DMS 273 (cell line): ENCODE data around the gene KRT86.

Source experiments
- DNase-seq: peaks from one replicate; lab custom pipeline; 2025; ENCODE audit not compliant: unreplicated experiment; lab: John Stamatoyannopoulos, UW

Gene KRT86

GRCh38 chr12:52312086-52312485, 37.6 kb downstream of the KRT86 start:
- DNase-seq = no peak

DNA sequence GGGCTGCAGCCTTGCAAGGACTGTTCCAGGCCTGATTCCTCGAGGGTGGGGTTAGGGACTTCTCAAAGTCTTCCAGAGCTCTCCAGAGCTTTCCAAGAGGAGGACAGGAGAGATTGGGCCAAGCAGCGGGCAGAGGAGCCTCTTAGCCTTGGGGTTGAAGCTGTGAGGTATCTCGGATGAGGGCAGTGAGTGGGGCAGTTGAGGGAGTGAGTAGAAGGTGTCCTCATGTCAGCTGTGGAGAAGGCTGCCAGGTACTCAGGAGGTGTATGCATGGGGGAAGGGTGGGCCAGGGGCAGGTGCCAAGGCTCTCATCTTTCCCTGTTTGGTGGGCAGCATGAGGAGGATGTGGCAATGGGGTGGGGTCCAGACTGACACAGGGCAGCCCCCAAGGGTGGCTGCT, 39.0 kb downstream of the KRT86 start:
- no peak for DNase-seq

GRCh38 chr12:52313926-52314325, 39.5 kb downstream of the KRT86 start:
- no peak for DNase-seq

DNA sequence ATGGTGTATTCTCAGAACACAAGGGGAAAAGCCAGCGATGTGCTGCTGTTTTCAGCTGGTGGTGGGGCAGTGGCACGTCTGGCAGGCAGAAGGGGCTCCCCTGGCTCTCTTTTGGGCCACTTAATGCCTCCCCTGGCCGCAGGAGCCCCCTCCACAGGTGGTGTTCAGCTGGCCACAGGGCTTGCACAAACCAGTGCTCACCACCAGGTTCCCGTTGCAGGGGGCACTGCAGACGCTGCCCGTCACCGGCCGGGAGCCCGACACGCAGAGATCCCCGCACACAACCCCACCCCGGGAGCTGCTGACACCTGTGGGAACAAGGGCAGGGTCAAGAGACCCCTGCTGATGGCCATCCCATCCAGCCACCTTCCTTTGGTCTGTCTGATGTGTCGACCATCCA, 40.1 kb downstream of the KRT86 start:
- no peak for DNase-seq

GRCh38 chr12:52315721-52316120, 41.3 kb downstream of the KRT86 start:
- peak; percentile 40 for DNase-seq

DNA sequence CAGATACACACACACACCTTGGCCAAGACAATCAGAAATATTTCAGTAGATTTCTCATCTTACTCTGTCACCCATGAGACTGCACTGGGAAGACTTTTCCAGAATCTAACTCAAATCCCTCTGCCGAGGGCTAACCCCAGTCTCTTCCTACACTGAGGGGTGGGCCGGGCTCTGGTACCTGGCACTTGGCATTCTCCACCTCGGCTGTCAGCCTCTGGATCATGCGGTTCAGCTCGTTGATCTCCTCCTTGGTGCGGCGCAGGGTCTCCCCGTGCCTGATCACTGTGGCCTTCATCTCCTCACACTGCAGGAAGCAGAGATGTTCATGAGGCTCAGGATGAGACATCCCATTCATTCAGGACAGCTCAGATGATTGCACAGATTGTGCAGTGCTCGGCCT, 41.8 kb downstream of the KRT86 start:
- DNase-seq = no peak

- no peak for DNase-seq
Observed at GRCh38 chr12:52316701-52317100, 42.3 kb downstream of the KRT86 start.

GRCh38 chr12:52317468-52318052, 43.1 kb downstream of the KRT86 start:
- DNase-seq = no peak

DNA sequence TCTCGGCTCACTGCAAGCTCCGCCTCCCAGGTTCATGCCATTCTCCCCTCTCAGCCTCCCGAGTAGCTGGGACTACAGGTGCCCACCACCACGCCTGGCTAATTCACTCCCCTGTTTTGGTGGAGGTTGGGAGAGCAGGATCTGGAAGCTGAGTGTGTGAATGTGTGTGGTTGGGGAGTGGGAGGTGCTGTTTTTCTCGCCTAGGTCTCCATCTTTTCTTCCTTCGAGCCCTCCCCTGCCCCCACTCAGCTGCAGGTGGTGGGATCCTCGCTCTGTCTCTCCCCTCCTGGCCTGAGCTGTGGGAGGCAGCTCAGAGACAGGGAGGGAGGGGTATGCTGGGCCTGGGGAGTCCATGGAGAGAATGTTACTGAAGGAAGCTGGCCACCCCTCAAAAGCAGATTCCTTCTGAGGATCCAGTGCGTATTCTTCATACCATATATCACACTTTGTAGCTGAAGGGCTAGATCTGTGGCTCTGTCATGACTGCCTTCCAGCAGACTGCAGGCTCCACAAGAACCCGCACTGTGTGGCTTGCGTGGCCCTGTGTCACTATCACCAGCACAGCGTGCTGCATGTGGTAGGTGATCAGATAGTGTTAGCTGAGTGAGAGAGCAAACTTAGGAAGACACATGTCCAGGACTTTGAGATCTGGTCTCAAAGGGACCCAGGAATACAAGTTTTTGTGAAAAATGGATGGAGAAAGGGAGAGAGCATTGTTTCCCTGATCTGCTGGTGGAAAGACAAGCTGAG, 44.0 kb downstream of the KRT86 start:
- DNase-seq = no peak

DNA sequence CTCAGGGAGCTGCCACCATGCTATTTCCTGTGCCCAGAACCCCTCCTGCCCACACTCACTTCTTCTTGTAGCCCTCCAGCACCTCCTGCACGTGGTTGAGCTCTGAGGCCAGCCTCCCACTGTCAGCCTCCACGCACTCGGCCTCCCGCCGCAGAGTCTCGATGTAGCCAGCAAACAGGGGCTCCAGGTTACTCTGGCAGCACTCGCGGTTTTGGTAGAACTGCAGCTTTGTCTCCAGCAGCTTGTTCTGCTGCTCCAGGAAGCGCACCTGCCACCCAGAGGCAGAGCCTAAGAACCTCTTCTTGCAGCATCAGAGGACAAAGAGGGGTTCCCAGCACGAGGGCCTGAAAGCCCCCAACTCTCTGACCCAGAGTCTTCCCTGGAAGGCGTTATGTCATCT, 44.7 kb downstream of the KRT86 start:
- DNase-seq = no peak

DNA sequence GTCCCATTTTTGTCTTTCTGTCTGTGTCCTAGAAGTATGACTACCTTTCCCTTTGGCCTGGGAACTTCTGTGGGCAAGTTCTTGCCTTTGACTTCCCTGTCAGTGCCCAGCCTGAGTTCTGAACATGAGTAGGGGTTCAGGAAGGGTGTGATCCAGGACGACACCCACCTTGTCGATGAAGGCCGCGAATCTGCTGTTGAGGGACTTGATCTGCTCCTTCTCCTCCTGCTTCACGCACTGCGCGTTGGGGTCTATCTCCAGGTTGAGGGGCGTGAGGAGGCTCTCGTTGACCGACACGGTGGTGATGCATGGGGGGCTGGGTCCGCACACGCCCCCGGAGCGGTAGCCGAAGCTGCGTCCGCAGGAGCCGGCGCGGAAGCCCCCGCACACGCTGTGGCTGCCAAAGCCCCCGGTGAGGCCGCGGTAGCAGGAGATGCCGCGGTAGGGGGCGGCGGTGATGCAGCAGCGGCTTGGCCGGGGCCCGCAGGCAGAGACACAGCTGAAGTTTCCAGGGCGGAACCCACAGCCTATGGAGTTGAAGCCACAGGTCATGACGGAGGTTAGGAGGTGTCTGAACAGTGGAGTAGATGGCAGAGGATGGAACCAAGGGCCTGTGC, 46.4 kb downstream of the KRT86 start, which contains the start of gene KRT83:
Gene KRT83 (minus strand): TSS at position 615 of the 617 bp plus-strand sequence. CDS start 63 bp downstream, at position 552.
- DNase-seq = no peak

DNA sequence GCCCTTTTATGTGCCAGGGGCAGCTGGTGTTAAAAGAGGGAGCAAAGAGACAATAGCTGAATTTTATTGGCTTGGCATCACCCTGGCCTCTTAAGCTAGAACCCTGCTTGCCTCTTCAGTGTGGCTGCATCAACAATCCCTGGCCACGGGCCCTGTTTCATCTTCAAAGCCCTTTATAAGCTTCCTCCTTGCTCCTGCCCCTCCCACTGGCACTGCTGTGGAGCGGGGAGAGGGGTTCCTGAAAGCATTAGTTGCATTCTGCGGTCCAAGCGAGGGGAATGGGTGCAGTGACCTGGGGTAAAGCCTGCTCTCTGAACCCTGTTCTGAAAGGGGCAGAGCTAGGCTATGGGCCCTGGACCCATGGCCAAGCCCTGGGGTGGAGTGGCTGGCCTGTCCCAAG, 47.0 kb downstream of the KRT86 start:
- DNase-seq = no peak

GRCh38 chr12:52322069-52322468, 47.6 kb downstream of the KRT86 start:
- DNase-seq = no peak

DNA sequence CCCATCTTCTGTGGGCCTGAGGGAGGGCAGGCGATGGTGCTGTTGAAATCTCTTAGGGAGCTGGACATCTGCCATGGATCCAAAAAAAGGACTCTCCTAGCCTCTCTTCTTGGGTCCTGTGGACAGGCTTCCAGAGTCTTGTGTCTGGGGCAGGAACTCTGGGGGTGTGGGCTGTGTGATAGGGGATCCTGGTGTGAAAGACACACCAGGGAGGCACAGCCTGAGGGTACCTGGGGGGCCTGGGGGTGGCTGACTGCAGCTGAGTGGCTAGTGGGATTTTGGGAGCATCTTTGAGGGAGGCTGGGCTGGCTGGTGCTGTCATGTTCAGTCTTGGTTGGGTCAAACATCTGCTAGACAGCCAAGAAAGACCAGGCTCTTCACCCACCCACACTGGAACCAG, 48.6 kb downstream of the KRT86 start:
- no peak for DNase-seq

GRCh38 chr12:52323416-52324152, 49.1 kb downstream of the KRT86 start:
- DNase-seq = no peak

DNA sequence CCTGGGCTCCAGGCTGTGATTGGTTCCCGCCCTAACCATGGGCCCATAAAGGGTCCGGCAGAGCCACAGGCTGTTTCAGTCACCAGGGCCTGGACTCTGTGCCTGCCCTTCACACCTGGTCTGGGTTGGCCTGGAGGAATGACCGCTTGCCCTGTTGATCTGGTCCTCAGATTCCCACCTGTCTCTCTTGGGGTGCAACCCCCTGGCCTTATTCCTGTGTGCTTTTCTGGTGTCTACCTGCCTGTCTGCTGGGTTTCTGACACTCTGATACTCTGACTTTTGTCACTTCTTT, 49.7 kb downstream of the KRT86 start:
- no peak for DNase-seq

- DNase-seq = peak; percentile 87
Observed at GRCh38 chr12:52327052-52327829, 52.8 kb downstream of the KRT86 start.

DNA sequence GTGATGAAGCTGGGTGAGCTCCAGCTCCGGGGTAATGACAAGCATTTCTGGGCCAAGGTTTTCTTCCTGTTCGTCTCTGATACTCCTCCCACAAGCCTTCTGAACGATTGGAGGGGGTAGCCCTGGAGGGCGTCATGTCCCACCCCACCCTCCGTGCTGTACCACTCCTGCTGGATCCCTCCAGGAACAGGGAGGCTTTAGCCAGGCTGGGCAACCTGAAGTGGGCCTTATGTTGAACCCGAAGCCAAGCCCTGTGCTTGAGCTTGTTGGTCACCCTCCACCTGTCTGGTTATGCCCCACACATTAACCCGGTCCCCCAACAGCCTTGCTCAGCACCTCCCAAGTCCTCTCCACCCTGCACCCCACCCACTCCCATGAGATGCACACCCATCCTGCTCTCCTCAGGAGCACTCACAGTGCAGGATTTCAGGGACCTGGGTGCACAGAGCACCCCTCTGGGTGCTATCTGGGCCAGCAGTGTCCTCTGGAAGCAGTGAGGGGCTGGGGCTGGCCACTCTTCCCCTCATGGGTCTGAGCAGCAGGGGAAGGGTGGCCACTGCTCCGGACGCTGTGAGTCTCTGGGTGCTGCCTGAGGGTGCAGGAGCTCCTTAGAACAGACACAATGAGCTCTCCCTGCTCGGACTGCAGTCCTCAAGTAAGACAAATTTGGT, 53.5 kb downstream of the KRT86 start:
- no peak for DNase-seq

GRCh38 chr12:52331039-52331438, 56.6 kb downstream of the KRT86 start:
- DNase-seq = no peak

- no peak for DNase-seq
Observed at GRCh38 chr12:52331833-52332232, 57.4 kb downstream of the KRT86 start.

DNA sequence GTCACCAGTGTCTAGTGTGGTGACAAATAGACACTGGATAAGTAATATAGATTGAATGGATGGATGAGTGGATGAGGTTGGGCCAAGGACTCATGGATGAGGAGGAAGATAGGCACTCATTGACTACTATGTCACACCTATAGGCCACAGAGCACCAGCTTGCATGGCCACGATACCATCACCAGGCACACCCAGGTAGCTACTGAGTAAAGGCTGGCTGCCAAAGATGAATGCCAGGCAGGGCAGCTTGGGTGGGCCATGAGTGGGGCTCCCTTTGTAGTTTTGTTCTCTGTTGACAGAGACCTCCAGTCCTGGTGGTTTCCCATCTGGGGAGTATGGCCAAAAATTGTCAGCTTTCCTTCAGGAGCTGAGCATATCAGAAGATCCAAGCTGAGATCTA, 57.9 kb downstream of the KRT86 start:
- no peak for DNase-seq
